ENCODE data around the gene ZNF697.

The ZNF697 gene

DNA sequence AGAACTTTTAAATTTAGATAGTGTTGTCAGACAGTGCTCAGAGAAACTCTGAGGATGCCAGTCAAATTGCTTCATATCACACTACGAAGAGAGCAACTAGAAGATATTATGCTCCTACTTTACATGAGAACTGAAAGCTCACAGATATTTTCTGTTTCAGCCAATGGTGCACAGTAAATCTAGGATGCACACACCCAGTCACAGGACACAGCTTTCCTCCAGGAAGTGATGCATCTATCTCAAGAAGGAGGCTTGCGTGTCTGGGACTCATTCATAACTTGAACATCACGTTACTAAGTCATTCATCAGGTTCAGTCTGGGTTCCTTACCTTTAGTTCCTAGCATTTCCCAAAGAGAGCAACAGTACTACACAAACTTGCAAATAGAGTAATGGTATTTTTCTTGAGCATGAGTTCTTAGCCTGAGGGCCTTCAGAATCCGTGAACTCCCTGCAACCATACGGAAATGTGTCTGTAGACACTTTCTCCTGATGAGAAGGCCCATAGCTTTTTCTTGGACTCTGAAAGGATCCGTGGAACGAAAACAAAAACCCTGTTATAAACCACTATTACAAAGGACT is 12.2 kb downstream of the ZNF697 start:
- ATAC-seq (ENCODE audit: low read depth) (0 out of 3 replicates have a peak, but pooled peaks have one; percentile 26), DNase-seq (ENCODE audit: low spot score) (no peak)
- no peak for TF ChIP-seq CTCF (IDR thresholded peaks at IDR 0.05; ENCODE audit: poor library complexity, severe bottlenecking)
- peaks cover 5% of the 10 kb centered on the region for H3K4me1 ChIP-seq (ENCODE audit: insufficient read depth, poor library complexity, severe bottlenecking)
- H3K9me3 ChIP-seq (ENCODE audit: severe bottlenecking): no peaks in the 10 kb centered on the region
- H3K4me3 ChIP-seq (ENCODE audit: severe bottlenecking): no peak overlapping the region
- peaks cover 11% of the 10 kb centered on the region for H3K36me3 ChIP-seq (ENCODE audit: low read depth)
- H3K27ac ChIP-seq (ENCODE audit: poor library complexity, severe bottlenecking): no peak overlapping the region
- no peaks in the 10 kb centered on the region for H3K27me3 ChIP-seq (ENCODE audit: insufficient read depth, poor library complexity, severe bottlenecking)

DNA sequence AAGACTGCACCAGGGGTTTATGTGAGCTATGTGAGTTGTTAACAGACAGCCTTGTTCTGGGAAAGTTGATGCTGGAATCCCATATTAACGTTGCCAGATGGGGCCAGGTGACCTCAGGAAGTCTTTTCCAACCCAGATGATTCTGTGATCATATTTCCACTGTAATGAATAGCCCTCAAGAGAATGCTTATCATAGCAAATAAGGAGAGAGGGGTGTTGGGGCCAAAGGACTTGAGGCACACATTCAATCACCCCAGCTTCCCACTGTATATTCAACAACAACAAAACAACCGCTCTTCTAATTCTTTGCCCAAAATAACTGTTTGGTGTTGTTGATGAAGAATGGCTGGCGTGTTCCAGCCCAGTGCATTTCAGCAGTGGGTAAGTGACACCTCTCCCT is 14.1 kb downstream of the ZNF697 start:
- DNase-seq (ENCODE audit: low spot score): no peak
- H3K36me3 ChIP-seq (ENCODE audit: low read depth): peaks cover 13% of the 10 kb centered on the region
- ATAC-seq (ENCODE audit: low read depth): no peak
- H3K9me3 ChIP-seq (ENCODE audit: severe bottlenecking): no peaks in the 10 kb centered on the region
- H3K4me1 ChIP-seq (ENCODE audit: insufficient read depth, poor library complexity, severe bottlenecking): peaks cover 5% of the 10 kb centered on the region
- TF ChIP-seq CTCF (IDR thresholded peaks at IDR 0.05; ENCODE audit: poor library complexity, severe bottlenecking): no peak
- no peak overlapping the region for H3K27ac ChIP-seq (ENCODE audit: poor library complexity, severe bottlenecking)
- no peaks in the 10 kb centered on the region for H3K27me3 ChIP-seq (ENCODE audit: insufficient read depth, poor library complexity, severe bottlenecking)
- no peak overlapping the region for H3K4me3 ChIP-seq (ENCODE audit: severe bottlenecking)

GRCh38 chr1:119633575-119633974 is 14.5 kb downstream of the ZNF697 start:
- TF ChIP-seq CTCF (IDR thresholded peaks at IDR 0.05; ENCODE audit: poor library complexity, severe bottlenecking): no peak
- Histone ChIP-seq H3K4me1 (ENCODE audit: insufficient read depth, poor library complexity, severe bottlenecking) (peaks cover 5% of the 10 kb centered on the region), H3K27ac (ENCODE audit: poor library complexity, severe bottlenecking) (no peak overlapping the region), H3K36me3 (ENCODE audit: low read depth) (peaks cover 13% of the 10 kb centered on the region), H3K4me3 (ENCODE audit: severe bottlenecking) (no peak overlapping the region), H3K9me3 (ENCODE audit: severe bottlenecking) (no peaks in the 10 kb centered on the region), H3K27me3 (ENCODE audit: insufficient read depth, poor library complexity, severe bottlenecking) (no peaks in the 10 kb centered on the region)
- DNase-seq (ENCODE audit: low spot score) (no peak), ATAC-seq (ENCODE audit: low read depth) (no peak)

DNA sequence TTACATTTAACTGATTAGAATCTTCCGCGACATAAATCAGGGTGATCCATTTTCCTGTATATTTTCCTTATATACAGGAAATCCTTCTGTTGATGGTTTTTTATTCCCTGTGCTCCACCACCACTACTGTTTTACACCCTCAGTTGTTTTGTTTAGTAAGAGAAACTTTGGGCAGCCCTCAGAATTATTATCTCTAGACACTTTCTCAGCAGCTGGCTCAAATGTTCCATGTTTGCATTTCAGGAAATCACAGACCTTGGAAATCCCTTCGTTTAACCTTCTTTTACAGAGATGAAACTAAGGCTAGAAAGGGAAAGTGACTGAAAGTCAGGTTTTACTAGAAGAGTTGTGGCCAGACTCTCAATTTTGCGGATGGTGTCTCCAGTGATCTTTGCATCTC is 15.2 kb downstream of the ZNF697 start:
- no peak for ATAC-seq (ENCODE audit: low read depth)
- H3K27me3 ChIP-seq (ENCODE audit: insufficient read depth, poor library complexity, severe bottlenecking): no peaks in the 10 kb centered on the region
- no peak for DNase-seq (ENCODE audit: low spot score)
- no peak overlapping the region for H3K4me3 ChIP-seq (ENCODE audit: severe bottlenecking)
- no peak overlapping the region for H3K27ac ChIP-seq (ENCODE audit: poor library complexity, severe bottlenecking)
- peaks cover 13% of the 10 kb centered on the region for H3K36me3 ChIP-seq (ENCODE audit: low read depth)
- no peaks in the 10 kb centered on the region for H3K9me3 ChIP-seq (ENCODE audit: severe bottlenecking)
- TF ChIP-seq CTCF (IDR thresholded peaks at IDR 0.05; ENCODE audit: poor library complexity, severe bottlenecking): no peak
- H3K4me1 ChIP-seq (ENCODE audit: insufficient read depth, poor library complexity, severe bottlenecking): peaks cover 5% of the 10 kb centered on the region

GRCh38 chr1:119632103-119632490 is 16.0 kb downstream of the ZNF697 start:
- peaks cover 10% of the 10 kb centered on the region; the same call in 1 of the 2 replicates for H3K36me3 ChIP-seq (ENCODE audit: low read depth)
- H3K27me3 ChIP-seq (ENCODE audit: insufficient read depth, poor library complexity, severe bottlenecking): no peaks in the 10 kb centered on the region
- peaks cover 5% of the 10 kb centered on the region for H3K4me1 ChIP-seq (ENCODE audit: insufficient read depth, poor library complexity, severe bottlenecking)
- no peaks in the 10 kb centered on the region for H3K9me3 ChIP-seq (ENCODE audit: severe bottlenecking)
- H3K27ac ChIP-seq (ENCODE audit: poor library complexity, severe bottlenecking): no peak overlapping the region
- TF ChIP-seq CTCF (IDR thresholded peaks at IDR 0.05; ENCODE audit: poor library complexity, severe bottlenecking): no peak
- H3K4me3 ChIP-seq (ENCODE audit: severe bottlenecking): no peak overlapping the region
- ATAC-seq (ENCODE audit: low read depth) (no peak), DNase-seq (ENCODE audit: low spot score) (no peak)

Measured in RWPE2 (cell line).